ENCODE data around the gene TCF23. TPM values are rescaled to one million over a fixed set of nuclear protein-coding genes. Genes with fewer than 3 reads are reported as not detected.

Gene TCF23
- total RNA-seq, 2 experiments from 2014 or later = not detected

DNA sequence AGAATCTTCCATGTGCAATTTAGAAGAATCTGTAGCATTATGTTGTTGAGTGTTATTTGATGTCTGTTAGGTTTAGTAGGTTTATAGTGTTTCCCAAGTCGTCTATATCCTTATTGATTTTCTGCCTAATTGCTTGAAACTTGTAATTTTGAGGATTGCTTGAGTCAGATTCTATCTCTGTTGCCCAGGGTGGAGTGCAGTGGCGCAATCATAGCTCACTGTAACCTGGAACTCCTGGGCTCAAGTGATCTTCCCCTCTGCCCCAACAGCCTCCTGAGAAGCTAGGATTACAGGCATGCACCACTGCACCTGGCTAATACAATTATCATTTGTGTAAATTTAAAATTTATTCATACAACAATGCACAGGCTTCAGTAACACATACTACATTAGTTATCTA is 3.1 kb upstream of the TCF23 start:
- peaks cover 15% of the 10 kb centered on the region for H3K27me3 Mint-ChIP-seq
- DNase-seq = no peak
- peaks cover 6% of the 10 kb centered on the region for H3K9me3 Mint-ChIP-seq
- ChIA-PET CTCF (interaction anchor here (1.0 to 1.3 kb wide), 2 partner anchors 20 to 157 kb away, joined by 3 read pairs; no protein-coding TSS in a partner anchor), POLR2A (no interaction called here)
- no peaks in the 10 kb centered on the region for H3K36me3 Mint-ChIP-seq
- no peak overlapping the region for H3K4me3 Mint-ChIP-seq
- intact Hi-C loops (cut with micrococcal nuclease) = no loop called here
- no peak overlapping the region for H3K27ac Mint-ChIP-seq
- no peaks in the 10 kb centered on the region for H3K4me1 Mint-ChIP-seq (ENCODE audit: low read depth)

DNA sequence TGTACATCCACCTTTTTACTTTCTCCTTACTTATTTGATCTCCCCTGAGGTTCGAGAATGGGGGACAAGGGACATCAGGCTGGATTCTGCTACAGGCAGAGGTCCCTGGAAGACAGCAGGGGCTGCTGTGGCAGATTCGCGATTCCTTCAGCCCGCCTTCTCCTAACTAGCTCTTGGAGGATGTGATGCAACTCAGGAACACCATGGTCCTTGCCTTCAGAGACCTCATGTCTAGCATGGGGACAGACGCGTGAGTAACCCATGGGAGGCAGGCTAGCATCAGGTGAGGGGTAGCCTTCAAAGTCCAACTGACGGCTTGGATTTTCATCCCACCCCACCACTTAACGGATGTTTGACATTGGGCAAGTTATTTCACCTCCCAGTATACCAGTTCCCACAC is 869 bp upstream of the TCF23 start:
- intact Hi-C loops (cut with micrococcal nuclease) = no loop called here
- POLR2A ChIA-PET = no interaction called here
- DNase-seq = no peak
- Mint-ChIP-seq H3K36me3 (no peaks in the 10 kb centered on the region), H3K4me3 (no peak overlapping the region), H3K9me3 (peaks cover 4% of the 10 kb centered on the region), H3K27ac (no peak overlapping the region), H3K4me1 (ENCODE audit: low read depth) (no peaks in the 10 kb centered on the region), H3K27me3 (peaks cover 9% of the 10 kb centered on the region)
- CTCF ChIA-PET = interaction anchor here (1.1 kb wide), 1 partner anchor 155 kb away, joined by 3 read pairs; no protein-coding TSS in a partner anchor

DNA sequence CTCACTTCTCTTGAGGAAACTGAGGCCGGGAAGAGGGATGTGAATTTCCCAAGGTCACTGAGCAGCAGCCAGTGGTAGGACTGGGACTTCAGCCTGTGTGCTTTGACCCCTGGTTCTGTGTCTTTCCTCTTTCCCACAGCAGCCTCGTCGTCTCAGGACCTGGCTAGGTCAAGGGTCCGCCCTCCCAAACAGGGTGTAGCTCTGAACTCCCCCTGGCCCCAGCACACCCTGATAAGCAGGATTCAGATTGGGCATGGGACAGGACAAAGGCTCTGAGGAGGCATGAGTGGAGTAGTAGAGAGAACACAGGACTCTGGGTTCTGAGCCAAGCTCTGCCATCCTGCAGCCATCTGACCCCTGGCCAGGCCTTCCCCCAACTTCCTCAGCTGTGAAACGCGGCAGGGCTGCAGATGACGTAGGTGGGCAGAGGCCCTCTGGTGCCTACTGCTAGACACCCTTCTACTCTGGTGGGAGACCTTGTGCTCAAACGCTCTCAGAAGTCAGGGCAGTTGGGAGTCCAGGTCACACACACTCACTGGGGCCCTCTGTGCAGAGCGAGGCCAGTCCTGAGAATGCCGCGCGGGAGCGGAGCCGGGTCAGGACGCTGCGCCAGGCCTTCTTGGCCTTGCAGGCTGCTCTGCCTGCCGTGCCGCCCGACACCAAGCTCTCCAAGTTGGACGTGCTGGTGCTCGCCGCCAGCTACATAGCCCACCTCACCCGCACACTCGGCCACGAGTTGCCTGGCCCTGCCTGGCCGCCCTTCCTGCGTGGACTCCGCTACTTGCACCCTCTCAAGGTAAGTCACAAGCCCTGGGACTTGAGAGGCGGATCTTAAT is 984 bp downstream of the TCF23 start:
- Mint-ChIP-seq H3K36me3 (no peaks in the 10 kb centered on the region), H3K9me3 (no peaks in the 10 kb centered on the region), H3K27me3 (peaks cover 3% of the 10 kb centered on the region), H3K27ac (no peak overlapping the region), H3K4me1 (ENCODE audit: low read depth) (no peaks in the 10 kb centered on the region), H3K4me3 (no peak overlapping the region)
- intact Hi-C loops (cut with micrococcal nuclease) = no loop called here
- ChIA-PET POLR2A (no interaction called here), CTCF (no interaction called here)
- no peak for DNase-seq

DNA sequence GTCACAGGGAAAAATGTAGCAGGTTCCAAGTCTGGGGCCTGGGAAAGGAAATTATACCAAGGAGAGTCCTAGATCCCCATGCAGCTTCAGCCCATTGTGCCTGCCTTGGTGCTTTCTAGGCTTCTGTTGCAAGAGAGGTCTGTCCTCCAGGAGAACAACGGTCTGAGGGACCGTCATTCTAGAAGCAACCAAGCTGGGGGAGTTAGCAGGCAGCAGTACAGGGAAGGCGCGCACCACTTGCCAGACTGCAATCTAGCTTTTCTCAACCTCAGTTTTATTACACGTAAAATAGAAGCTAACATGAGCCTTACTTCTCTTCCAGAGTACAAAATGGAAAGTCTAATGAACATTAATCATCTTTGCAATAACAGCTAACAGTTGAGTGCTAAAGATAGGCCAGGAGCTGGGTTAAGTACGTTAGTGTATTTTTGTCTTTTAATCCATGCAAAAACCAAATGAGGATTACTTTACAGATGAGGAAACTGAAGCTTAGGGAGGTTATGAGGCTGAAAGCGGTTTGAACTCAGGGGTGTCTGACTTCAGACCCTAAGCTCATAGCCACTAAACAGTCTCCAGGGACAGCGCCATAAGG is 1.9 kb downstream of the TCF23 start:
- Mint-ChIP-seq H3K4me3 (no peak overlapping the region), H3K36me3 (no peaks in the 10 kb centered on the region), H3K27me3 (peaks cover 3% of the 10 kb centered on the region), H3K4me1 (ENCODE audit: low read depth) (no peaks in the 10 kb centered on the region), H3K9me3 (no peaks in the 10 kb centered on the region), H3K27ac (no peak overlapping the region)
- intact Hi-C loops (cut with micrococcal nuclease) = no loop called here
- ChIA-PET POLR2A (no interaction called here), CTCF (no interaction called here)
- no peak for DNase-seq

DNA sequence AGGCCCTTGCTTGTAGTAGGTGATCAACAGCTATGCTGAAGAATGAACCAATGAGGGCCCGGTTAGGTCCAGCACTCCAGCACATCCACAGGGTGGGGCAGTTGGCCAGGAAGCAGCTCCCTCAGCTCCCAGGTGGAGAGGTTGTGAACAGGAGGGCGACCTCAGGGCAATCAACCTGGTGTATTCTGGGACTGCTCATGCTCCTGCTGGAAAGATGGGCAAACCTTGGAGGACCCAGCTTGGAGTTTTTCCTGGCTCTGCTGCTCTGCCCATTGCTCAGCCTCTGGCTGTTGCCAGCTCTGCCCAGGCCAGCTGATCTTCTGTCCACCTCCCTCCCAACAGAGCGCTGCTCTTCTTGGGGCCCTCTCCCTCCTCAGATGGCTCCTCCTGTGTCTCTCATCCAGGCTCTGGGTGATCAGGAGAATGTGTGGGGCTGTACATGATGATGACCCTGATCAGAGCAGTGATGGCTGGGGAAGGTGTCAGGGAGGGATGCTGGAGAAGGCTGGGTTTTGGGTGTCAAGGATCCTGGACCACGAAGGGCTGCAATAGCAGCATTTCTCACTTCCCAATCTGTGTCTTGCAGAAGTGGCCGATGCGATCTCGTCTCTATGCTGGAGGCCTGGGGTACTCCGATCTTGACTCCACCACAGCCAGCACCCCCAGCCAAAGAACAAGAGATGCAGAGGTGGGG is 3.4 kb downstream of the TCF23 start:
- DNase-seq = no peak
- Mint-ChIP-seq H3K9me3 (no peaks in the 10 kb centered on the region), H3K27ac (no peak overlapping the region), H3K27me3 (peaks cover 3% of the 10 kb centered on the region), H3K36me3 (no peaks in the 10 kb centered on the region), H3K4me3 (no peak overlapping the region), H3K4me1 (ENCODE audit: low read depth) (no peaks in the 10 kb centered on the region)
- intact Hi-C loops (cut with micrococcal nuclease) = no loop called here
- CTCF ChIA-PET = interaction anchor here (0.7 to 1.9 kb wide), 3 partner anchors 18 to 128 kb away, joined by 3 to 6 read pairs (median 5); no protein-coding TSS in a partner anchor
- POLR2A ChIA-PET = no interaction called here

DNA sequence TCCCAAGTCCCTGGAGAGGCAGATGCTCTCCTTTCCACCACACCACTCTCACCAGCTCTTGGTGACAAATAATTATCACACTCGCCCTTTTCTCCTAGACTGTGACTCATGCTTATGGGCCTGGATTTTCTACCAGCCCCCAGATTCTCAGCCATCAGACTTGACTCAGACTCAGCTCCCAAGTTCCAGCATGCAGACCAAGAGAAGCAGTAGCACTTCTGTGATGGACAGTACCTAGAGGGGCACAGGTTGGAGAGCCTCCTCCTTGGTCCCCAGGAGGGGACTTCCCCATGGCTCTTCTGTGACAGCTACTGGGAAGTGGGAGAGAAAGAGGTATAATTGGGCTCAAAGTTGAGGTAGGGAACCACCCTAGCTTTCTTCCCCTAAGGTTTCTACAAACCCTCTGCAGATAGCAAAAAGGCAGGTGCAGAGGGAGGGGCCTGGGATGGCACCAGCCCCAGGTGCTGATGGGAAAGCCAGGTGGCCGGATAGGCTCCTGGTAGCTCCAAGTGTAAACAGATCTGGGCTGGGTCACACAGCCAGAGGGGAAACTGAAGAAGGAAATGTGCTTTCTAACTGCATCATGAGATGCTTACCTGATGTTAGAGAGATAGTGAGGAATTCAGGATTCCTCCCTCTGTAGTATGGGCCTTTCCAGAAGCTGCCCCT is 4.1 kb downstream of the TCF23 start:
- CTCF ChIA-PET = interaction anchor here (0.7 to 1.9 kb wide), 2 partner anchors 17 to 23 kb away, joined by 3 to 6 read pairs; no protein-coding TSS in a partner anchor
- Mint-ChIP-seq H3K27ac (no peak overlapping the region), H3K27me3 (peaks cover 2% of the 10 kb centered on the region), H3K4me1 (ENCODE audit: low read depth) (no peaks in the 10 kb centered on the region), H3K9me3 (no peaks in the 10 kb centered on the region), H3K4me3 (no peak overlapping the region), H3K36me3 (no peaks in the 10 kb centered on the region)
- intact Hi-C loops (cut with micrococcal nuclease) = no loop called here
- no peak for DNase-seq
- POLR2A ChIA-PET = no interaction called here

DNA sequence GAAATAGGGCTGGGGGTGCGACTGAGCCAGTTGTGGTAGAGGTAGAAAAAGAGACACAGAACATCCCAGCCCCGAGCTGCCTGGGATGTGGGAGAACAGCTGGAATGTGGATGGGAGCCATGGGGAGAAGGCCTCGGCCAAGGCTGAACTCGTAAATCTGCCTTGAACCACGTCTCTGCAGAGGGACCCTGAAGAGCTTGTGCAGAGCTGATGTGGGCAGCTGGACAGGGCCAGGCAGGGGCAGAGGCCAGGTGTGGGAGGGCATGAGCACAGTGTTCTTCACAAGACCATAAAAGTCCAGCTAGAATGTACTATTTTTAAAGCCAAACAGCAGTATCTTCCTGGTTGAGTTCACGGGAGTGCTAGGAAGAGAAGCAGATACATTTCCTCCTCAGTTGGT is 5.7 kb downstream of the TCF23 start:
- POLR2A ChIA-PET = no interaction called here
- intact Hi-C loops (cut with micrococcal nuclease) = no loop called here
- no peak overlapping the region for H3K4me3 Mint-ChIP-seq
- no peak for DNase-seq
- H3K27ac Mint-ChIP-seq = no peak overlapping the region
- CTCF ChIA-PET = no interaction called here
- H3K27me3 Mint-ChIP-seq = no peaks in the 10 kb centered on the region
- no peaks in the 10 kb centered on the region for H3K9me3 Mint-ChIP-seq
- H3K4me1 Mint-ChIP-seq (ENCODE audit: low read depth) = no peaks in the 10 kb centered on the region
- no peaks in the 10 kb centered on the region for H3K36me3 Mint-ChIP-seq

DNA sequence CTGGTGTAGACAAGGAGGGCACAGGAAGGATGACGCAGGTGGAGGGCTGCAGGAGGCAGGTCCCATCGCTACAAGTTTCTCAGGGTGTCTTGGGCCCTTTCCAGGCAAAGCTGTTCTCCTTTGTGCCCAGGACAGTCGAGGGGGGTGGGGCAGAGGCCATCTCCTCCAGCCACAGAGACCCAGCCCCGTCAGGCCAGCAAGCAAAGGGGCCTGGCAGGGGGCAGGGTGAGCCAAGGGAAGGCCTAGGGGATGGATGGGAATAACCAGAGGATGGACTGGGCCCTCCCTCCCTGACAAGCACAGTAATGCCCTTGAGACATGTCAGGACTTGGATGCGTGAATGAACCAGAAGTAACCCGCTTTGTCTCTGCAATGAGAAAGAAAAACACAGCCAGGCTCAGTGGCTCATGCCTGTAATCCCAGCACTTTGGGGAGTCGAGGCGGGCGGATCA is 6.3 kb downstream of the TCF23 start:
- no peaks in the 10 kb centered on the region for H3K9me3 Mint-ChIP-seq
- H3K4me1 Mint-ChIP-seq (ENCODE audit: low read depth) = no peaks in the 10 kb centered on the region
- H3K4me3 Mint-ChIP-seq = no peak overlapping the region
- no peaks in the 10 kb centered on the region for H3K36me3 Mint-ChIP-seq
- ChIA-PET POLR2A (no interaction called here), CTCF (no interaction called here)
- intact Hi-C loops (cut with micrococcal nuclease) = no loop called here
- no peaks in the 10 kb centered on the region for H3K27me3 Mint-ChIP-seq
- no peak overlapping the region for H3K27ac Mint-ChIP-seq
- DNase-seq = no peak

DNA sequence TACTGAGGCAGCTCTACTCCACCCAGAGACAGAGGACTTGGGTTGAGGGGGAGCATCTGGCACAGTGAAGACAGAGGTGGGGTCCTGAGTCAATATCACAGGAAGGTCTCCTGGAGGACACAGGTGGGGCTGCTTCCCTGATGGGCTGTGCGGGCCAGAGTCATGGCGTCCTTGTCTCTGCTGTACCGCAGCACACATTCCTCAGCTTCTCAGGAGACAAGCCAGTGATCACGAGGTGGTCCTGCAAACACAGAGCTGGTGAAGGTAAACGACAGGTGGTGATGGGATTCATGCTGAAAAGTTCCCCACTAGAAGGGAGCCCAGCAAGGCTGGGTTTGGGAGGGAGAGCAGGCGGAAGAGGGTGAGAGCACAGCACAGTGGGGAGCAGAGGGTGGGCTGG is 9.7 kb downstream of the TCF23 start:
- ChIA-PET CTCF (interaction anchor here (0.9 to 1.5 kb wide), 3 partner anchors 12 to 121 kb away, joined by 3 to 6 read pairs (median 5); no protein-coding TSS in a partner anchor), POLR2A (no interaction called here)
- no peaks in the 10 kb centered on the region for H3K4me1 Mint-ChIP-seq (ENCODE audit: low read depth)
- intact Hi-C loops (cut with micrococcal nuclease) = no loop called here
- H3K36me3 Mint-ChIP-seq = no peaks in the 10 kb centered on the region
- no peaks in the 10 kb centered on the region for H3K9me3 Mint-ChIP-seq
- H3K4me3 Mint-ChIP-seq = no peak overlapping the region
- H3K27ac Mint-ChIP-seq = no peak overlapping the region
- DNase-seq = no peak
- no peaks in the 10 kb centered on the region for H3K27me3 Mint-ChIP-seq

DNA sequence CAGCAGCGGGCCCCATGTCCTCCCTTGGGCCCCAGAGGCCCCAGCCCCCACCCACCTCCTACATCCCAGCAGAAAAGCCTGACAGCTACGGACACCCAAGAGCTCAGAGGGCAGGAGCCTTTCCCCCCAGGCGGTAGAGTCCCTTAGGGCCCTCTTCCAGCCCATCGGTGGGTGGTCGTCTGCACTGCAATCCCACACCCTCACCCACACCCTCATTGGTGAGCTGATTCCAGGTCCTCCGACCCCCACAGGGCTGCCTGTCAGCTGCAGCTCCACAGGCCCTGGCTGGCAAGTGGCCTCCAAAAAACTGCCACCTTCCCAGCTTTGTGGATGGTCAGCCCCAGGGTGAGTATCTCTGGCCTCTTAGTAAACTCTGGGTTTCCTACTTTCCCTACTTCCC is 10.5 kb downstream of the TCF23 start:
- CTCF ChIA-PET = interaction anchor here (1.4 to 1.5 kb wide), 2 partner anchors 11 to 78 kb away, joined by 5 to 6 read pairs; no protein-coding TSS in a partner anchor

DNA sequence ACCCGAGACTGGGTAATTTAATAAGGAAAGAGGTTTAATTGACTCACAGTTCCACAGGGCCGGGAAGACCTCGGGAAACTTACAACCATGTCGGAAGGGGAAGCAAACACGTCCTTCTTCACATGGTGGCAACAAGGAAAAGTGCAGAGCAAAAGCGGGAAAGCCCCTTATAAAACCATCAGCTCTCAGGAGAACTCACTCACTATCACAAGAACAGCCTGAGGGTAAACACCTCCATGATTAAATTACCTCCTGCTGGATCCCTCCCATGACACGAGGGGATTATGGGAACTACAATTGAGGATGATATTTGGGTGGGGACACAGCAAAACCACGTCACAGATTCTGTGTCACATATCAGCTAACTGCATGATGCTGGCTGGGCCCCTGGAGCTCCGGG is 11.4 kb downstream of the TCF23 start:
- ChIA-PET POLR2A (no interaction called here), CTCF (interaction anchor here (2.0 kb wide), 1 partner anchor 10 kb away, joined by 9 read pairs; no protein-coding TSS in a partner anchor)
- Mint-ChIP-seq H3K36me3 (no peaks in the 10 kb centered on the region), H3K27me3 (no peaks in the 10 kb centered on the region), H3K4me1 (ENCODE audit: low read depth) (no peaks in the 10 kb centered on the region), H3K4me3 (no peak overlapping the region), H3K9me3 (no peaks in the 10 kb centered on the region), H3K27ac (no peak overlapping the region)
- no peak for DNase-seq
- intact Hi-C loops (cut with micrococcal nuclease) = no loop called here

More for the DNA sequence above, 10.5 kb downstream of the TCF23 start:
- Mint-ChIP-seq H3K4me3 (no peak overlapping the region), H3K27ac (no peak overlapping the region), H3K9me3 (no peaks in the 10 kb centered on the region), H3K27me3 (no peaks in the 10 kb centered on the region), H3K4me1 (ENCODE audit: low read depth) (no peaks in the 10 kb centered on the region), H3K36me3 (no peaks in the 10 kb centered on the region)
- intact Hi-C loops (cut with micrococcal nuclease) = no loop called here
- no peak for DNase-seq
- POLR2A ChIA-PET = no interaction called here

Data from activated CD4-positive, alpha-beta memory T cell treated with anti-CD3 and anti-CD28 coated beads for 36 hours (primary cell).